Thyroid gland (tissue), 4 donors: ENCODE results near the gene GFI1.

ENCODE experiments used
- CTCF ChIP-seq, 6 experiments: fragments of 200-600 bp in 3 of 6; fragments of 450-650 bp in 3 of 6; sonication (generic) in 3 of 6; IDR thresholded peaks; one replicate each; pipeline ENCODE4 v1.5.1; 2016 to 2019; ENCODE audit warnings: antibody characterized with exemption in 6 of 6, mild to moderate bottlenecking in 2 of 6, inconsistent platforms in 1 of 6, moderate library complexity in 1 of 6
- POLR2A ChIP-seq, 2 donors: fragments of 450-650 bp; IDR thresholded peaks; one replicate each; pipeline ENCODE4 v1.6.1; 2017; ENCODE audit warnings: antibody characterized with exemption in 2 of 2, mild to moderate bottlenecking in 2 of 2, moderate library complexity in 1 of 2

- TF ChIP-seq CTCF (IDR thresholded peaks at IDR 0.05) (peak in 2 of 6 experiments; percentile 13 to 36), POLR2A (IDR thresholded peaks at IDR 0.05) (no peak)
These were observed 1.1 kb downstream of the GFI1 start for GRCh38 chr1:92485381-92486250.
